GM21825 (cell line): ENCODE data around the gene PLXNA1.

Experiments used
- ATAC-seq: cut with Tn5 transposase; IDR thresholded peaks from one replicate; pipeline ENCODE4 v1.9.1; 2021; ENCODE audit warnings: mild to moderate bottlenecking, moderate library complexity; ENCODE audit not compliant: unreplicated experiment

PLXNA1 gene

DNA sequence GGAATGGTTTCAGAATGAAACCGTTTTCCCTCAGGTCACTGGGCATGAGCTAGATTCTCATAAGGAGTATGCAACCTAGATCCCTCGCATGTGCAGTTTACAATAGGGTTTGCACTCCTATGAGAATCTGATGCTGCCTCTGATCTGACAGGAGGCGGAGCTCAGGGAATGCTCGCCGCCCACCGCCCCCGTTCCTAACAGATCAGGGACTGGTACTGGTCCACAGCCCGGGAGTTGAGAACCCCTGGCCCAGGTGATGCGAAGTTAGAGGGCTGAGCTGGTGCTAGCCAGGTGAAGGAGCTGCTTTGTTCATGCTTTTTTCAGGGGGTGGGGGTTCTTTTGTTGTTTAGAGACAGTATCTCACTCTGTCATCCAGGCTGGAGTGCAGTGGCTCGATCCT is 15.5 kb upstream of the PLXNA1 start:
- ATAC-seq = no peak

GRCh38 chr3:126968391-126969390 is 14.2 kb upstream of the PLXNA1 start:
- ATAC-seq = no peak

- ATAC-seq = no peak
Measured at GRCh38 chr3:126969586-126969985, 13.3 kb upstream of the PLXNA1 start.

DNA sequence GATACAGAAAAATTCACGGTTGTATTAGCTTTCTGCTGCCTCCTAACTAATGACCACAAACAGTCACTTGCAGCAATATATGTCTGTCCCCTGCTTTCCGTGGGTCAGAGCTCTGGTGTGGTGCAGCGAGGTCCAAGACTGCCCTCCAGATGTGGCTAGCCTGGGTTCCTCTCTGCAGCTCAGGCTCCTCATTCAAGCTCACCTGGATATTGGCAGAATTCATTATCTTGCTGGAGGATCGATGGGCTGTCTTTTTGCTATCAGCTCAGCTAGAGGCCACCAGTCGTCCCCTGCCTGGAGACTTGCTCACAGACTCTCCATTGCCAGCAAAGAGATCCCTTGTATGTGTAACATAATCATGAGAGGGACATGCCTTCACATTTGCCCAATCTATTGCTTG is 12.8 kb upstream of the PLXNA1 start:
- no peak for ATAC-seq

GRCh38 chr3:126970921-126971320 is 12.0 kb upstream of the PLXNA1 start:
- no peak for ATAC-seq

GRCh38 chr3:126971891-126972351 is 11.0 kb upstream of the PLXNA1 start:
- ATAC-seq = no peak

DNA sequence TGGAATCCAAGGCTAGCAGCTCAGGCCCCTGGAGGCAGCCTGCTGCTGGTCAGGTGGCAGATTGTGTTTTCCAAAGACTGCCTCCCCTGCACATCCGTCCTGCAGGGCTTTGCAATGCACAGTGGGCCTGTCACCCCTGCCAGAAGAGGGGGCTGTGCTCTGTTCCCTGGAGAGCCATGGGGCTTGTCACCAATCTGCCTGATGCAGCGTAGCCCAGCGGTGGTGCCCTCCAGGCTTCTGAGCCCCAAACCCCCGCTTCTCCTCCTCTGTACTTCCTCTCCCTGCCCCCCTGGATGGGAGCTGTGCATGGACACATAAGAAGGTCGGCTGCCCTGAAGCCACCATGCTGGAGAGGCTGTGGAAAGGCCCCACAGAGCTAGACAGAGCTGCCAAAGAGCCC is 10.0 kb upstream of the PLXNA1 start:
- ATAC-seq = no peak

DNA sequence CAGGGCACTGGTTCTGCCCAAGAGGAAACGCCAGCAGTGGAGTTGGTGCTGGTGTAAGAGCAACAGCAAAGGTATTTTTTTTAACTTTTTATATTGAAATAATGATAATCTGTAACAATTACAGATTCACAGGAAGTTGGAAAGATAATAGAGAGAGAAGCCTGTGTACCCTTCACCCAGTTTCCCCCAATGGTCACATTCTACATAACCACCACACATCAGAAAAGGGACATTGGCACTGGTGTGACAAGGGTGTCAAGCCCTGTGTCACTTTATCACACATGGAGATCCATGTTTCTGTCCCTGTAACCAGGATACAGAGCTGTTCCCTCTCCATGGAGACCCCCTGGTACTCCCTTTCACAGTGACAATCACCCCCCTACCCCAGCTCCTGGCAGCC is 9.1 kb upstream of the PLXNA1 start:
- ATAC-seq = no peak

DNA sequence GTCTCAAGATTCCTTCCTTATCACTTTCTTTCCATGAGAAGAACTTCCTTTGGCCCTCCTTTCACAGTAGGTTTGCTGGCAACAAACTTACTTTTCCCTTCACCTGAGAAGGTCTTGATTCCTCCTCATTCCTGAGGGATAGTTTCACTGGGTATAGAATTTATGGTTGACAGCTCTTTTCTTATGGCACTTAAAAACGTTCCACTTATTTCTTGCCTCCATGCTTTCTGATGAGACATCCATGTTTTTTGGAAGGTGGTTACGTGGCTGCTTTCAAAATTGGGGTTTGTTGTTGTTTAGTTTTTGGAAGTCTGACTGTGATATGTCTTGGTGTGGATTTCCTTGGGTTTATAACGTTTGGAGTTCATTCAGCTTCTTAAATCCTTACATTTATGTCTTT is 8.2 kb upstream of the PLXNA1 start:
- no peak for ATAC-seq

- ATAC-seq = no peak
Measured at GRCh38 chr3:126976906-126977305, 6.0 kb upstream of the PLXNA1 start.

DNA sequence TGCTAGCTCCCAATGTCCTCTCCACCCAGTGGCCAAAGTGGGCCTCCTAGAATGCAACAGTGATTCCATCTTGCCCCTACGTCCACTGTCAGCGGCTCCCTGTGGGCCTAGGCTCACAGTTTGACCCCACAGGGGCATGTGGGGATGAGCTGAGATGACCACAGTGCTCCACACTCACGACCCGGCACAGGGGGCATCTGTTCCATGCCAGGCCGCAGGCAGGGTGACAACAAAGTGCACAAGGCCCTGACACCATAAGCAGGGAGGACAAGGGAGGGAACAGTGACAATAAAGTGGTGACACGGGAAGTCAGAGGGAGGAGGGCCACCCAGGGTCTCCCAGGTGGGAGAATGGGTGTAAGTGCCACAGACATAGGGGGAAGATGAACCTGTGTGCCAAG is 5.1 kb upstream of the PLXNA1 start:
- no peak for ATAC-seq

- no peak for ATAC-seq
Measured at GRCh38 chr3:126978291-126978690, 4.6 kb upstream of the PLXNA1 start.

DNA sequence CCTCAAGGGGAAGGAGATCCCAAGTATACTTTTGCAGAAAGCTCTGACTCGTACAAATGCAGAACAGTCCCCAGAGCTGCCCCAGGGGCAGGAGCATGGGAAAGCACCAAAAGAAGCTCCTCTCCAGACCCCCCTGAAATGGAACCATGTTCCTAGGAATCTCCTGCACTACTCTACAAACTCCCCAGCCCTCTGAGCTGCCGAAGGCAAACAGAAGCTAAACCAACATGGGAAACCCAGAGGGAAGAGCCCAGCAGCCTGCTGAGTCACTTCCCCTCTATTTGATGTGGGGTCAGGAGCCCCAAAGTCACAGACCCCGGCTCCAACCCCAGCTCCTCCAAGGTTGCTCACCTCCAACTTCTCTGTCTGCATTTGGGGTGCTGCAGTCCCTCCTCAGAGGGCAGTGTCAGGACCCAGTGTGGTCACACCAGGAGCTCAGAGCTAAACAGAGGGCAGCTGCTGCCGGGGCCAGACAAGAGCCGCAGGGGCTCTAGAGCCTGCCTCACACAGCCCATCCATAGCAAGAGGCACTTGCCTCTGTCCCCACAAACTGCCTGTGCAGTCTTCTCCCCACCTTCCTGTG is 3.8 kb upstream of the PLXNA1 start:
- no peak for ATAC-seq

DNA sequence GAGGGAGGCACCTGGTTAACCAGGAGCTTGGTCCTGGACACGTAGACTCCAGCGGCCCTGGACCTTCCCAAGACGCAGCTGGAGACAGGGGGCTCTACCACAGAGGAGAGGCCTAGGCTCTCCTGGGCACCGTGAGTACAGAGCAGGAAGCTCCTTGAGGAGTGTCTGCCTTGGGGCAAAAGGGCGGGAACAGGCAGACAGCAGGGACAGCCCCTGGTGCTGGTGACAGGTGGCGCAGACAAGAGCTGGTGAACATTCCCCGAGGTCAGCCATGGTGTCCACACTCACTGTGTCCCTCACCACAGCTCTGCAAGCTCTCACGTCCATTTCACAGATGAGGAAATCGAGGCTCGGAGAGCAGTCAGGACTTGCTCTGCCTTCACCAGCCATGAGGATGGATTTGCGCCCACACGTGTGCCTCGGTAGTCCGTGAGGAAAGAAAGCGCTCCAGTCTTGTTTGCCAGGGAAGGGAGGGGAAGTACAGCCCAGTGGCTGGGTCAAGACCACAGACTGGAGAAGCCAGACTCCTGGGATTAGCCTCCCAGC is 2.6 kb upstream of the PLXNA1 start:
- no peak for ATAC-seq

- ATAC-seq = peak; percentile 41
Measured at GRCh38 chr3:126982126-126982470, 817 bp upstream of the PLXNA1 start.

GRCh38 chr3:126983276-126983652 is 349 bp downstream of the PLXNA1 start:
- no peak for ATAC-seq

DNA sequence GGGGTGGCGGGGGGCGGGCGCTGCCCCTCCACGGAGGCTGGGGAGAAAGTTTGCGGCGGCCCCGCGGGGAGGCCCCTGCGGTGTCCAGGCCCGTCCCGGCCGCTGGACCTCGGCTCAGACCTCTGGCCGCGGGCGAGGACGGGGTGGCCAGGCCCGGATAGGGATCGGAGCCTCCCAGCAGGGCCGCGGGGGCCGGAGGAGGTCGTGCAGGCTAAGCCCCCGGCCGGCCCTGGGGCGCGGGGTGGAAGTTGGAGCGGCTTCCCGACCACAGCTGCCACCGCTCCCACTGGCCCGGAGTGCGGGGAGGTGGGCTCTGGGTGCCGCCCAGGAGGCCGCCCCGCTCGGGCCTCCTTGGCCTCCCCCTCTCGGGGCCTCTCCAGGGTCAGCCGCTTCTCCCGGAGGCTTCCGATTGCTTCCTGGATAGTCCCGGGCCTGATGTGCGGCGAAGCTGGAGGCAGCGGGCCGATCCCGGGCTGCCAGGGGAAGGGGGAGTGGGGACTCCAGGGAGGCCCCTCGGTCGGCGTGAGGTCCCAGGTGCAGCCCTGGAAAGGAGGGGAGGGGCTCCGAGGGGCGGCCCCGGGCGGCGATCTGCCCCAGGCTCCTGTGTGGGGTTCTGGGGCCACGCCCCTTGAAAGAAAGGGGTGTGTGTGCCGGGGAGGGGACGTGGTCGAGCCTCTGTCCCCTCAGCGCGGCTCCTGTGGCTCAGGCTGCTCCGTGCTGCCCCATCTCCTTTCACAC is 907 bp downstream of the PLXNA1 start:
- ATAC-seq = no peak

DNA sequence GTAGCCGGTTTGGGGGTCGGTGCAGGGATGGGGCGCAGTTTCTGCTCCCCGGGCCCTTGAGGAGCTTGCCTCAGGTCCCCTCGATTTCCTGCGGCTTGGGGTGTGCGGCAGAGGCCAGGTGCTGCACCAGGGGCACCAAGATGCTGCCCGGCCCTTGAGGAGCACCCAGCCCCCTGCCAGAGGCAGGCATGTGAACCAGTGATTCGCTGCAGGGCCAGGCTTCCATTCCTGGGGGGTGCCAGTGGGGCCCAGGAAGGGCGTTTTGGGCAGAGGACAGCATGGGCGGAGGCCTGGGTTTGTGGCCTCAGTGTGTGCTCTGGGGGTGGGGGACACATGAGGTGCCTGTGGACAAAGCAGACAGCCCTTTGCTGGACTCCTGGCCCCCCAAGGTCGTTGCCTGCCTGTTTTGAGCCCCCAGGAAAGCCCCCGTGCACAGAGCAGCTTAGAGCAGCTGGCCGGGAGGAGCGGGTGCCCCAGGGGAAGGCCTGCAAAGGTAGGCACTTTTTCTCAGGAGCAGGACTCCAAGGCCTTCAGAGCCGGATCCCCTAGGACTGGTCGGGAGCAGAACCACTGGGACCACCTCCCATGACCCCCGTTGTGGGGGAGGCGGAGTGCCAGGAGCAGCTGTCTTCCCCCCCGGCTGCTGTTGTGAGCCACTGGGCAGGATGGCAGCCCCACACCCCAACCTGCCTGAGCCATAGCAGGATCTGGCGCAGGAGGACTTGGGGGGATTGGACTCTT is 1.6 kb downstream of the PLXNA1 start:
- ATAC-seq = no peak

DNA sequence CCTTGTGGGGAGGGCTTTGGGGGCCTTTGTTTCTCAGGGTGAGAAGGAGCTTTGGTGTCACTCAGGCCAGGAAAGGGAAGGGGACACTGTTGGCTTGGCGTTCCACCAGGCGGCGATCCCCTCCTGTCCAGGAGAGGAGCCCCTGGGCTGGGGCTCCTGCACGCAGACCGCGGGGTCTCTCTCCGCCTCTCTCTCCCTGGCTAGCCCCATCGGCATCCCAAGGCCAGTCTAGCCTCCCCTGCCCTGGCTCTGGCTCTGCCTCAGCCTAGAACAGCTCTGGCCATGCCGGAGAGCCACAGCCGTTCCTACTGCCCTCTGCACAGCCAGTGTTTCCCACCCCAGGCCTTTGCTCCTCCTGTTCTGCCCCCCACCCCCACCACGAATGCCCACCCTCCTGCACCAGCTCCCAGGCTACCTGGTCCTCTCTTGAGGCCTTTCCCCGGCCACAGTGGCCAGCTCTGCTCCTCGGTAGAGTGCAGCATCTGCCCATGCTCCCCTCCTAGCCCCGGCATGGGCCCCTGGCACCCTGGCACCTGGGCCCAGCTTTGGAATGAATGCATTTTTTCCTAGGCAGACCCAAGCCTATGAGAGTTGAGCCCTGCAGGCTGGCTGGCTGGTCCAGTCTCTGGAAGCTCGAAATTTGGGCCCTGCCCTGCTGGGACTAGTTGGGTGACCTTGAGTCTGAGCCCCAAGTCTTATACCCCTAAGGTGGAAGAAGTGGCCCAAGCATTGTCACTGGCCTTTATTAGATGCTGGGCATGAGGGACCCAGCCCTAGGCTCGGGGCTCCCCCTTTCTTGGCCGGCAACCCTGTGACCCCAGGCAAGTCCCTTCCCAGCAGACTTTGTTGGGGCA is 2.4 kb downstream of the PLXNA1 start:
- ATAC-seq = no peak

GRCh38 chr3:126986001-126986400 is 3.1 kb downstream of the PLXNA1 start:
- no peak for ATAC-seq
